NCI-H1436 (cell line): ENCODE measurements around the gene ARL10.
"Not testable (repeated sequence)": the region's sequence is repeated elsewhere in the genome, so short reads cannot be mapped to it uniquely, and the experiment has no call there.

ENCODE experiments used
- DNase-seq: peaks from one replicate; lab custom pipeline; 2025; lab: John Stamatoyannopoulos, UW

Gene ARL10

DNA sequence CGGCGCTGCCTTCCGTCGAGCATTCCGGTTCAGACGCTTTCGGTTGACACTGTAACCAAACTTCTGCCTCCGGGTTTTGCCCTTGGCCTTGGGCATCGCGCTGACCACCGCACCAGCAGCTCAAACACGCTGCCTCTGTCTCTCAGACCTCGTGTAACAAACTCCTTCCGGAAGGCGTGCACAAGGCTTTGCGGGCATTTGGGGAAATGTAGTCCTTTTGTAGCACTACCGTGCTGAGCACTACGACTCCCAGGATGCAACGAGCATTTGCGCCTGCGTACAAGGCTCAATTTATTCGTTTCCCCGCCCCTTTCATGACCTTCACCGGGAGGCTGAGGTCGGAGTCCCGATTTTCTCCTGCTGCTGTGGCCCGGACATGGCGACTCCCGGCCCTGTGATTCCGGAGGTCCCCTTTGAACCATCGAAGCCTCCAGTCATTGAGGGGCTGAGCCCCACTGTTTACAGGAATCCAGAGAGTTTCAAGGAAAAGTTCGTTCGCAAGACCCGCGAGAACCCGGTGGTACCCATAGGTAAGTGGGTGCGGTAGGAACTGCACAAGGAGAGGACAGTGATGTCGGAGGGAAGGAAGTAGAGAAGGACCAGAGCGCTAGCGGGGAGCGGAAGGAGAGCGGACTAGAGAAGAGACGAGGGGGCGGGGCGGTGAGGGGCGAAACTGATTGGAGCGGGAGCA lies 23.3 kb downstream of the ARL10 start, which contains the start of the genes HIGD2A and NOP16:
Gene HIGD2A (plus strand): TSS at position 308 of the 691 bp plus-strand sequence. CDS start 69 bp downstream, at position 377.
Gene NOP16 (minus strand): TSS at position 155 of the 691 bp plus-strand sequence. CDS start 59 bp downstream, at position 96.
- DNase-seq, result peak; percentile 88

DNA sequence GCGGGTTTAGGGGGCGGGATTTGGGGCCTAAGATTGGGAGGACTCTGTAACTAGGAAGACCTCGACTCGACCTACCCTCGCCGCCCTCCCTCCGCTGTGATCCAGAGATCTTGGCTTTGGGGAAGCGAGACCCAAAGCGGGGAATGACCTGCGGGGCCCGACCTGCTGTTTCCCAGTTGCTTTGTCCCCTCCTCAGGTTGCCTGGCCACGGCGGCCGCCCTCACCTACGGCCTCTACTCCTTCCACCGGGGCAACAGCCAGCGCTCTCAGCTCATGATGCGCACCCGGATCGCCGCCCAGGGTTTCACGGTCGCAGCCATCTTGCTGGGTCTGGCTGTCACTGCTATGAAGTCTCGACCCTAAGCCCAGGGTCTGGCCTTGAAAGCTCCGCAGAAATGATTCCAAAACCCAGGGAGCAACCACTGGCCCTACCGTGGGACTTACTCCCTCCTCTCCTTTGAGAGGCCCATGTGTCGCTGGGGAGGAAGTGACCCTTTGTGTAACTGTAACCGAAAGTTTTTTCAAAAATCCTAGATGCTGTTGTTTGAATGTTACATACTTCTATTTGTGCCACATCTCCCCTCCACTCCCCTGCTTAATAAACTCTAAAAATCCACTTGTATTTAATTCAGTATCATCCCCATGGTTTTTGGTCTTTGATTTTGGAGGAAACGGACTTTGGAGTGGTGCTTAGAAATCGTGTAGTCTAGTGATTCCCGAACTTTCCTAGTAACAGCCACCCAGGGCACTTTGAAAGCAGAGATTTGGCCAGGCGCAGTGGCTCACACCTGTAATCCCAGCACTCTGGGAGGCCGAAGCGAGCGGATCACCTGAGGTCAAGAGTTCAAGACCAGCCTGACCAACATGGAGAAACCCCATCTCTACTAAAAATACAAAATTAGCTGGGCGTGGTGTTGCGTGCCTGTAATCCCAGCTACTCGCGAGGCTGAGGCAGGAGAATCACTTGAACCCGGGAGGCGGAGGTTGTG lies 24.1 kb downstream of the ARL10 start:
- no peak for DNase-seq

DNA sequence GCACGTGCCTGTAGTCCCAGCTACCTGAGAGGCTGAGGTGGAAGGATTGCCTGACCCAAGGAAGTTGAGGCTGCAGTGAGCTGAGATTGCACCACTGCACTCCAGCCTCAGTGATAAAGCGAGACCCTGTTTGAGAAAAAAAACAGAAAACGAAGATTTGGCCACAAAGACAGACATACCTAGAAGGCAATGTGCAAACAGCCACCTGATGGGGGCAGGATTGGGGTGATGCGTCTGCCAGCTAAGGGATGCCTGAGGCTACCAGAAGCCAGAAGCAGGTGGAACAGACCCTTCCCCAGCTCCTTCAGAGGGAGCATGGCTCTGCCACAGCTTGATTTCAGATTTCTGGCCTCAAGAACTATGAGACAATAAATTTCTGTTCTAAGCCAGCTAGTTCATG lies 26.2 kb downstream of the ARL10 start:
- no peak for DNase-seq

DNA sequence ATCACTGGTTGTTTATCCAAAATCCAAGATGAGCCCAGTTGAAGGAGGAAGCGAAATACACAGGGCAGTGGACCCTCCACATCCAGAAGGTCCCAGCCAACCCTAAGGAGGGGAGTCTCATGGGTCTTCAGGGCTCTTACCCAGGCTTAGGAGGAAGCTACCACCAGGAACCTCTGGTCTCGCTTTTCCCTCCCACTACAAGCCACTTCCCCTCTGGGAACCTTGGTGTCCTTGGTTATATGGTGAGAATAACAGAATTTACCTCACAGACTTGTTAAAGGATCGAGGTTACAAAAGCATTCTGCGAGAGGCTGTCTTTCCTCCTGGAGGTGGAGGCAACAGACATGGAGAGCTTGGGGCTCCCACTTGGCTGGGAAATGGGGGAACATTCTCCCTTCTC lies 26.7 kb downstream of the ARL10 start:
- no peak for DNase-seq

DNA sequence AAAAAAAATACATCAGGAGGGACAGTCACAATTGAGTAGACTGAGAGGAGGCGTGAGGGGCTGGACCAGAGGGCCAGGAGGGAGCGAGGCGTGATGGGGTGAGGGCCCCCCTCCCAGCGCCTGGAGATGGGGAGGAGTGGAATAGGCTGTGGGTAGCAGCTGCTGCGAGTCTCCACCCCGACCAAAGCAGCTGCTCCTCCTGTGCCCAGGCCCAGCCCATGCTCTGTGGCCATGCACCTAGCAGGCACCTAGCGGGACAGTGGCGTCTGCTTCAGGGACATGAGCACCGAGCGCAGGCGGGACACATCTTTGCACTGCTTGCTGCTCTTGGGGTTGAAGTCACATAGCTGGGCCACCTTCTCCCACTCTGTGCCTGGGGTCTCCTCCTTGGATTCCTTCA lies 27.2 kb downstream of the ARL10 start:
- DNase-seq, result no peak

DNA sequence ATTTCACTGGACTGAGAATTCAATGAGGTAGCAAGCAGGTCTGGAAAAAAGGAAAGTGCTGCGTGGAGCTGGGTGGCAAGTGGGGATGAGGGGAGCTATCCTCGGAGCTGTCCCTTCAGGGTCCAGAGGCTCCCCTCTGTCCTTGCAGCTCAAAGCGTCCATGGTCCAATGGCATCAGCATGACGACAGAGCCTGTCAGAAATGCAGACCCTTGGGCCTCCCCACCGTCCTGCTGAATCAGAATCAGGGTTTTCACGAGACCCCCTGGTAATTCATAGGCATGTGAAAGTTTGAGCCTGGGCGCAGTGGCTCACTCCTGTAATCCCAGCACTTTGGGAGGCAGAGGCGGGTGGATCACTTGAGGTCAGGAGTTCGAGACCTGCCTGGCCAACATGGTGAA lies 28.8 kb downstream of the ARL10 start:
- no peak for DNase-seq

DNA sequence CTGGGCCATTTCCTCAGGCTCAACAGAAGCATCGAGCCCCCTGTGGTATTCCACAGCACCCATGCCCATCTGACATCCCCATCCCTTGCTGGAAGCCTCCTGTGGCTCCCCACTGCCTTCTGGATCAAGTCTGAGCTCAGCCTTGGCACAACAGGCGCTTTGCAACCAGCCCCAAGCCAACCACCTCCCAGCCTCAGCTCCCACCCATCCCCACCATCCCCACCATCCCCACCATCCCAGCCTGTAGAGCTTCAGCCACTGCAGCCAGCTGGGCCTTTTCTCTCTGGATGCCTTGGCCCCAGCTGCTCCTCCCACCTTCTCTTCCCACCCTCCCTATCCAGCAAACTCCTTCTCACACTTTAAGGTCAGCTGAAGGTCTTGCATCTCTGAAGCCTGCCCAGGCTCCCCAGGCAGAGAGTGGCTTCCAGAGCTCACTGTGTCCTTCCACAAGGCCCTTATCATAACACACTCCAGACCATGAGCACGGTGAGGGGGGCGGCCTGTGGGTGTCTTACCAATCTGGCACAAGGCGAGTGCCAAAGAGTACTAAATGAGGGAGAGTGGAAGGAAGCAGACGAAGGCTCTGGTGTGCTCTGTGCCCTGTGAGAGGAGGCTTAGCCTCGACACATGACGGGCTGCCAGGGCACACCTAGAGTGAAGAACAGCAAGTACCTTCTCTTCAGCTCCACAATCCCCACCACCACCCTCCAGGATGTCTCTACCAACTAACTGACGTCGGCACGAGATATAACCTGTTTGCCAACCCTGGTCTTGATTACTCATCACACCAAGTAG lies 29.8 kb downstream of the ARL10 start:
- DNase-seq, result no peak

DNA sequence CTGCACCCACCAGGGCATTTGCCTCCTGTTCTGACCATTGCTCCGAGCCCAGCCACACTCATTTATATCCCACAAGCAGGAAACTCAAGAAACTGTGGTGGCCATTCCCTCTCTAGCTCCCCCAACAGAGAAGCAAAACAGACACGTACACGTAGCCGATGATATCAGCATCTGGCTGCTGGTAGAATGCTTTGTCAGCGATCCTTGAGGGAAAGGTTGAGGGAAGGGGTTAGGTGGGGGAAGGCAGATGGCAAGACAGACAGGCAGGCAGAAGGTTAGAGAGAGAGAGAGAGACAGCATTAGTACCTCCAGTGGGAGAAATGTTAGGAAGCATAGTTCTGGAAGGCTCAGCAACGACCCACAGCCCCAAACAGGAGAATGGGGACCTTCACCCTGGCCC lies 31.0 kb downstream of the ARL10 start:
- no peak for DNase-seq

DNA sequence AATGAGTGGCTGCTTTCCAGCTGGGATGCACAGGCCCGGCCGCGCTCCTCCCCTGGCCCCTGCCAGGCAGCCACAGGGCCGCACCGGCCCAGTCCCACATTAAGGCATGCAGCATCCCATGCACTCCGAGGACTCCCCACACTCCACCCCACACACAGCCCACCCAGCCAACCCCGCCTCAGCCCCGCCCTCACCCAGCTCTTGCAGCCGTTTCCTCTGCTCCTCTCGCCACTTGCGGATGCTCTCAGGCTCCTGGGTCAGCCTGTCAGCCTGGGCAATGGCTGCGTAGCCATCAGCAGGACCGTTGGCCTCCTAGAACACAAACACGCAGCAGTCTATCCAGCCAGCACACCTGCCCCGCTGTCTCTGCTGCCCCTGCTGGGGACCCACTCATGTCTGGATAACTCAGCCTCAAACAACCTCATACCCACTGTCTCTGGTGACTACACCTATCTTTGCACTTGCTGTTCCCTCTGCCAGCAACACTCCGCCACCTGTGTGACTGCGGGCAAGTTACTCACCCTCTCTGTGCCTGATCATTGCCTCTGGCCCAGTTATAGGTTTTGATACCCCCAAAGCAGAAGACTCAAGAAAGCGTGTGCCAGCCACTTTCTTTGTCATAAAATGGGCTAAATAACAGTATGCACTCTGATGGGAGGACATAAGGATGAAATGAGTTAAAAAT lies 32.6 kb downstream of the ARL10 start:
- no peak for DNase-seq

DNA sequence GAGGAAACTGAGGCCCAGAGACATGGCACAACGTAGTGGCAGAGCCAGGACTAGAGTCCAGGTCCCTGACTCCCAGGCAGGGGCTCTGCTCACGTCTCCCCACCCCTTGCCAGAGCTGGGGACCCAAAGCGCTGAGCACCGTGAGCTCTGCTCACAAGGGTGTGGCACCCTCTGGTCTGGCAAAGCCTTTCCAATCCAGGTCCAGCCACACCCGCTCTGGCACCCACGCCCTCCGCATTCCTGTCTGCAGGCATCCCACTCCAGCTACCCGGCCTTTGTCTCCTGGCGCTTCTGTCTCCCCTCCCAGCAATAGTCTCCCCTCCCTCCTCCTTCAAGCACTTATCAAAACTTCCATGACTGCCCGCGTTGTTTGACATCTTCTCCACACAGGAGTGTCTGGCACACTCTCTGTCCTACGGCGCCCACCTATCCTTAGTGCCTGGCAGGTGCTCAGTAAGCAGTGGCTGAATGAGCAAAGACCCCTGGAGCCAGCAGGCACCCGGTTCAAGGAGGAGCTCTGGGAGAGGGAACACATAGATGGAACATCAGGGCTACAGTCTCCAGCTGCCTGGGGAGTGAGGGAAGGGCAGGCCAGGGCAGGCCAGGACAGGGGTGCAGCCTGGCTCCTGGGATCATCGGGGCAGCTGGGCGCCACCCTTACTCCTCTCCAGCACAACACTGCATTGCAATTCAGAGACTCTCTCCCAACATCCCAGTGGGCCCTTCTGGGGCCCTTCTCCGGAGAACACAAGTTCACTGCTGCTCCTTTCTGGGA lies 35.3 kb downstream of the ARL10 start:
- no peak for DNase-seq

DNA sequence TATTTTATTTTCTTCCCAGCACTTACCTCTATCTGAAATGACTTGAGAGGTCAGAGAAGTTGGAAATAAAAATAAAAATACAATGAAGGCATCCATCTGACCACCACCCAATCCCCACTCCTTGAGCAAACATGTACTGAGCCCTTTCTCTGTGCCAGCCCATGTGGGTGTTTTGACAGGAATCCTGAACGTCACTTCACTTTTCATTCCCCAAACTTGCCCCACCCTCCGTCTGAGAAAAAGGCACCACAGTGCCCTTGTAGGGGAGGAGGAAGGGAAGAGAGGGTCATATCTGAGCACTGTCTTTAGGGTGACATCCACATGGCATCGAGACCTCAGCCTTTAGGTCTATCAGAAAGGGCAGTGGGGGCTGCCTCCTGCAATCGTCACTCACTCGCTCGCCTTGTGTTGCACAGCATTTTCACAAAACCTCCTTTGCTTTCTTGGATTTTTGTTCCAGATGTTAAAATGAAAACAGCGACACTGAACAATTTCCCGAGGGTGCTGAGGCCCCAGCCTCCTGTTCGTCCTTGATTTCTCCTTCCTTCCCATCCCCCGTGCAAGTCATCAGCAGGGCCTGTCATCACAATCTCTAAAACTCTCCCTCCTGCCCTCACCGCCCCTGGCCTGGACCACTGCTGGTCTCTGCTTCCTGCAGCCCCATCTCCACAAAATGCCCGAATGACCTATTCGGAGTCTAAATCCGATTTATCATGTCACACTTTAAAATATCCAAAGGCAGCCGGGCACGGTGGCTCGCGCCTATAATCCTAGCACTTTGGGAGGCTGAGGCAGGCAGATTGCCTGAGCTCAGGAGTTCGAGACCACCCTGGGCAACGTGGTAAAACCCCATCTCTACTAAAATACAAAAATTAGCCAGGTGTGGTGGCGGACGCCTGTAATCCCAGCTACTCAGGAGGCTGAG lies 36.3 kb downstream of the ARL10 start:
- DNase-seq, result no peak

DNA sequence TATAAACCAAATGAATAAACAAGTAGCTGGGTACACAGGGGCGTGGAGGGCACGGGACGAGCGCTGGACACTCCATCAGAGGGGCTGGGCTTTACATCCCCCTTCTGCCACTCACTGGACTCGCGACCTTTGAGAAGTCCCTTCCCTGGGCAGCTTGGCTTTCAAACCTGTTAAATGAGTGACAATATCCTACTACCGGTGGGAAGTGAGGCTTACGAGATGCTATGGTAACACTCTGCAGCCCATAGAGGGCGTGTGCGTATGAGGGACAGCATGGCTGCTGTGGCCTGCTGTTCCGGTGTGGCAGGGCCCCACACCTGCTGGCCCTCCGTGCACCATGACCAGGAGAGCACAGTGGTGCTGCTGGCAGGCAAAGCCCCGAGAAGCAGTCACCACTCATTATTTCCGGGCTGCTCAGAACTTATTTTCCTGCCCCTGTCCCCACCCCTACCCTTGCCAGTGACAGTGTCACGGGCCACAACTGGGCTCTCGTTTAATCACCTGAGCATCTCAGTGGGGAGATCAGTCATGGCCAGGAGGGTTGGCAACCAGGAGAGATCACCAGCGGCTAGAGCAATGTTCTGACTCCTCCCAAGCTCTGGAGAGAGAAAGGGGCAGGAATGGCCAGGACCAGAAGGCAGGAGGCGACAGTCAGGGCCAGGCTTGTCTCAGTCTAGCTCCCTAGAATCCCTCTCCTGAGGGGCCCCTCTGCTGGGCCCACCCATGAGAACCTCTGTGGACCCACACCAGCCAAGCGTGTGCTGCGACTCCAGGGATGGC lies 40.6 kb downstream of the ARL10 start:
- DNase-seq, result no peak

DNA sequence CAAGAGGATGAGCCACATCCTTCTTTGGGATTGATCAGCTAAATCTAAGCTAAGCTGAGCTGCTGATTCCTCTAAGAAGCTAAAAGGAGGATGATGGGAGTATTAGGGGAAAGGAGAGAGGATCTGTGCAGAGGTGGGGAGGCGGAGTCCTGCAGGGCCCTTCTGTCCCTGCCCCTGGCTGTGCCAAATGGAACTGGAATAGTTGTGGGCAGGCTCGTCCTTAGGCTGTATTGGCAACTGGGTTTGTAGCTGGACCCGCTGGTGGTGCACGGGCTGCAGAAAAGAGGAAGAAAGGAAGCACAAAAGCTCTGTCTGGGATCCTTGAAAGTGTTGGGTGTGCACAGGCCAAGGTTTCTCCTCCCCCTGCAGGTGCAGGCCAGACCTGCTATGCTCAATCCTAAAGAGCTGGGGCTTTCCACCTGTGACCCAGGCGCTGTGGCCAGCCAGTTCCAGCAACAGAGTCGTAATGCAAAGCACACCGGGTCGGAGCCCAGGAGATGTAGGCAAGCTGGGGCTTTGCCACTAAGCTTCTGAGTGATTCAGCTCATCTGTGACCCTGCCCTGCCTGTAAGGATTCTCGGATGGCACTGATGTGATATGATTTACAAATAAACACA lies 41.3 kb downstream of the ARL10 start:
- no peak for DNase-seq

DNA sequence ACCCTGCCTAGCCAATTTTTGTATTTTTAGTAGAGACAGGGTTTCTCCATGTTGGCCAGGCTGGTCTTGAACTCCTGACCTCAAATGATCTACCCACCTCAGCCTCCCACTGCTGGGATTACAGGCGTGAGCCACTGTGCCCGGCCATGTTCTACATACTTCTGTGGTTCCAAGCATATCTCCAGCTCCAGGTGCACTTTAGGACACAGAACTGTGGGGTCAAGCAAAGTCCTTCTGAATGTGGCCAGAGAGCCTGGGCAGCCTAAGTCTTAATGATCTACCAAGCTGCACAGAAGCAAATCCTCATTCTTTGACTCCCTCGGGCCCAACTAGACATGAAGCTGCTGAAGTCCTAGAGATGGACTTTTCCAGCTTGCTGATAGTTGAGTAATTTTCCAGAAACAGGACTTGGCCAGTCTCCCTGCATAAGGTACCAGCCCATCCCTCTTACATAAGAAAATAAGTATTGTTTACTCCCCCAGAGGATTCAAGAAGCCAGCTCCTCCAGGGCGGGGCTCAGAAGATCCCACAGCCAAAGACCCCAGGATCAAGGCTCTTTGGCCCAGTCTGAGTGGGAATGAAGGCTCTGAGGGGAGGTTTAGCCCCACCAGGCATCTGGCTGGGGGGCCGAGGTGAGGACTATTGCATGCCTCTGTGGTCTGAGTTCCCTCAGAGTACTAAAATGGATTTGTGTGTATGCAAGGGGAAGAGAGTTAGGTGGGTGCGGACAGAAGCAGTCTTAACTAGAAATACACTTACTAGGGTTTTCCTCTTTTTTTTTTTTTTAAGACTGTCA lies 42.4 kb downstream of the ARL10 start:
- DNase-seq, result no peak

DNA sequence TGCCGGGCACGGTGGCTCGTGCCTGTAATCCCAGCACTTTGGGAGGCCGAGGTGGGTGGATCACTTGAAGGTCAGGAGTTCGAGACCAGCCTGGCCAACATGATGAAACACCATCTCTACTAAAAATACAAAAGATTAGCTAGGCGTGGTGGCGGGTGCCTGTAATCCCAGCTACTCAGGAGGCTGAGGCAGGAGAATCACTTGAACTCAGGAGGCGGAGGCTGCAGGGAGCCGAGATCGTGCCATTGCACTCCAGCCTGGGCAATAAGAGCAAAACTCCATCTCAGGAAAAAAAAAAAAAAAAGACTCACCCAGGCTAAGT lies 42.9 kb downstream of the ARL10 start:
- DNase-seq, result not testable (repeated sequence)

DNA sequence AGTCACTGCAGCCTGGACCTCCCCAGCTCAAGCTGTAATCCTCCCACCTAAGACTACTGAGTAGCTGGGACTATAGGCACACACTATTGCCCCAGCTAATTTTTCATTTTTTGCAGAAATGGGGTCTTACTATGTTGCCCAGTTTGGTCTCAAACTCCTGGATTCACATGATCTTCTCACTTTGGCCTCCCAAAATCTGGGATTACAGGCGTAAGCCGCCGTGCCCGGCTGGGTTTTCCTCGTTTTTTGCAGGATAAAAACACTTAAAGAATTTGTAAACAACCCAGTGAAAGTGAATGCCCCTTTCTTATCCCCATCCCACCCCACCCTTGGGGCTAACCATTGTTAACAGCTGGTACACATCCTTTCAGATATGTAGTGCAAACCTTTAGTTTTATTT lies 43.3 kb downstream of the ARL10 start:
- no peak for DNase-seq

DNA sequence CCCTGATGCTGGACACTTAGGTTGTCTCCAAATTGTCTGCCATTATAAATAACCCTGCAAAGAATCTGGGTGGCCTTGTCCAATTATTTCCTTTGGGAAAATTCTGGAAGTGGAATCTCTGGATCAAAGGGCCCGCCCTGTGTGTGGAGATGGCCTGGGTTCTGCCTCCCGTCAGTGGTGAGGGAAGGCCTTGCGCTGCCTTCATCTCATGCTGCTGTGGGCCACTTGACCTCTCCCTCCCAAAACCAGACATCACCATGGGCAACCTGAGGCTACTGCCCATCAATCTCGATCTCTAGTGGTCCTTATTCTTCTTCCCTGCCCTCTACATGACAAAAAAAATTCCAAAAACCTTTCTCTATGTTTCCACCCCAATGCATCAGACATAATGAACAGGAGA lies 44.5 kb downstream of the ARL10 start:
- no peak for DNase-seq
